Renal cortex interstitium (tissue), 11 donors: ENCODE measurements around the gene APP. TPM values are rescaled to one million over a fixed set of nuclear protein-coding genes. Genes with fewer than 3 reads are reported as not detected.
A peak's percentile ranks its signal among the peaks of the same experiment; 100 is the strongest.
"Not testable (repeated sequence)": the region's sequence is repeated elsewhere in the genome, so short reads cannot be mapped to it uniquely, and the experiment has no call there.

Experiments used
- DNase-seq, 11 donors: peaks; one replicate each; pipeline ENCODE4 v3.0.0-alpha.2; 2013; ENCODE audit warnings: low read depth in 9 of 11, low spot score in 4 of 11; ENCODE audit errors: extremely low read depth in 1 of 11
- polyA plus RNA-seq, 3 donors: library from polyadenylated mRNA; unstranded; fragments of 120-200 nt; gene quantifications; one replicate each; pipeline ENCODE4 v1.2.1, GENCODE V29; 2013; ENCODE audit not compliant: insufficient read length in 3 of 3

Gene APP
- polyA plus RNA-seq, 3 donors, result 826 to 910 (median 861) TPM

DNA sequence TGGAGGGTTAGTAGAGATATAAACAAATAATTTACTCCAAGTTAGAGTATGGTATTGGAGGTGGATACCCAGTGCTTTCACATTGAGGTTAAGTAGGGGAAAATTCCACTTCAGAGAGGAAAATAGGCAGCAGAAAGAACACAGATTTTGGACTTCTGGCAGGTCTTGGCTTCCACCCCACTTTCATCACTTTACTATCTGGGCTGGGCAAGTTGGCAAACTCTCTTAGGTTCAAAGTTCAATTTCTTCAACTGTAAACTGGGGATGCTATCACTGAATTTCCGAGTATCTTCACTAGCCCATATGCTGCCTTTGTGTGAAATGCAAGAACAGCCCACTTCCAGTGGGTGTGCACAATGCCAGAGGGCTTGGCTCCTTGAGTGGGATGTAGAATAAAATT lies 220.9 kb downstream of the APP start:
- DNase-seq, result no peak

DNA sequence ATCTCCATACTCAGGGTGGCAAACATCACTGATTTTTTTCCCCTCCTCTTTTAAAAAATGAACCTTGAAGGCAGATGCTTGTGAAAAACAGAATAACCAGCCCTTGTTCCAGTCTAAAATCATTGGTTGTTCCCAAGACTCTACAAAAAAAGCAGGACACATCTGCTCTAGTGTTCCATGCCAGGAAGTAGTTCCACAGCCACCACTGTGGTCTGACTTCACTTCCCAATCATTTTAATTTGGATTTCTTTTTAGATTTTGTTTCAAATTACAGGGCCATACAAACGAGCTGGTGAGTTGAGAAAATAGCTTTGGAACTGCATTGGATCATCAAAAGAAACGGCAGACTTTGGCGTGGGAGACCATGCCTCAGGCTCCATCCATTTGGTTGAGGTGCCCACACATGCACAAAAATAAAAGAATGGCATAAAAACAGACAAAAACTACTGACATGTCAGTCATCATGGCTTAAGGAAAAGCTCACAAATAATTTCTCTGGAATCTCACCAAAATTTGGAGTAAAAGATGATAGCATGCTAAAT lies 225.8 kb downstream of the APP start:
- no peak for DNase-seq

DNA sequence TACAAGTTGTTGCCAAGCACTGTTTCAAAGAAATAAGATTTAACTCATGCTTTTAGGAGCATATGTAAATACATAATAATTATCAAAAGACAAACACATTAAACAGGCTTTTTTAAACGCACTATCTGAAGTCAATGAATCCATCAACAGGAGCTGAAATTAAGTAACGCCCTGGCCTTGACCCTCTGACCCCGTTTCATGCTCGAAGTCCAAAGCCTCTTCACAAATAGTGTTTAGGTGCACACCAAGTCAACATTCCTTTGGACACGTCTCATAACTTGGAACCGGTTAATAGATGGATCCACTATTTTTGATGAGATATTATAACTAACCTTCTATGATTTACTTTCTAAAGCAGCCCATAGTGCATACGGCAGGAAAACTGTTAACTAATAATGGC lies 226.5 kb downstream of the APP start:
- DNase-seq, result no peak

DNA sequence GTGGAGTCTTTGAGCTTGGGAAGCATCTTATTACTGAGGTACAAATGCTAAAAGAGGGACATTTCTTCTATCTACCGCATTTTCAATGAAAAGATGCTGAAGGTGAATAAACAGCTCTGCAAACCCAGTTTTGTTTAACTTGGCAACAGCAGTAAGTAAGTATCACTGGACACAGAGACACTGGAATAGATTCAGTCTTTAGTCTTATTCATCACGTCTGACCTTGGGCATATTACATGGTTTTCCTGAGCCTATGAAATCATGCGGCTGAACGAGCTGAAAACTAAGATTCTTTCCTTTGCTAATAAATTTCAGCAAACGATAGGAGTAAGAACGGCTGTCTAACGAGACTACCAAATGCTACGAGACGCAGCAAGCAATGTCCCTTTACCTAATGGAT lies 228.4 kb downstream of the APP start:
- no peak for DNase-seq

DNA sequence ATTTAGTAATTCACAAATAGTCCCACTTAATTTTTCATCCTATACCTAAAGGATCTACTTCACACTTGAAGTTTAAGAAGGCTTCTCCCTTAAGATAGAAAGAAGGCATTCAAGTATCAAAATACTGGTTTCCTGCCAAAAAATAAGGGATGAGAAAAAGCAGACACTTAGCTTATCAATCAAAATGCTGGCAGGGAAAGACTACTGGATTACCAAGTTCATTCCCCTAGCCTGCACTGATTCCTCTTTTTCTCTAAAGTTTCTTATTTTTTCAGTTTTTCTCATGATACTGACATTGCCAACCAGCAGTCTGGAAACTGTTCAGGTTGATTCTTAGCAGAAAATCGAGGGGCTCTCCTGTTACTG lies 231.2 kb downstream of the APP start:
- DNase-seq, result no peak

DNA sequence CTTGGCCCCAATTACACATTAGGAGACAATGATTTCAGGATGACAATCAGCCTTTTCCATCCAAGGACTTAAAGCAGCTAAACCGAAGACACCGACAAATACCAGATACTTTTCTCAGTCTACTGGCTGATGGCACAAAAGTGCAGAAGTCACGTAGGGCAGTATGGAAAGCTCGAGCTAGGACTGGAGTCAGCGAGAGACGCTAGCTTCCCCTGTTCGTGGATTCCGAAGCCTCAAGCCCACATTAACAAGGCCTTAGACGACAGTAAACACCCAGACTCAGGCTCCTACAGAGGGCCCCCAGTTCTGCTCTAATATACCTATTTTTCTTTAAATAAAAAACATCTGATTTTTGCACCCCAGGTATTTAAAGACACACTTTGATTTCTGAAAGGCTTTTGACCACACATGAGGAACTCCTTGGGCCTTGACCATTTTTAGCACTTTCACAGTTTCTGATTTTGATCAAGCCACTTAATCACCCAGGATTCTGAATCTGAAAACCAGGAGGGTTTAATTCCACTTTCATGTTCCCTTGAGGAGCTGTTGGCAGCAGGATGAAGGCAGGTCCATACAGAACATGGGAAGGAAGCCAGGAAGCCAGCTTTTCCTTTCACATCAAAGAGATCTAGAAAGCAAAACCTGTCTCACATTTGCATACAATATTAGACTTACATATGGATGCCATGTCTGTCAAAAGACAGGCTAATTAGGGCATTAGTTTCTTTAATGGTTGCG lies 231.7 kb downstream of the APP start:
- DNase-seq, result no peak

DNA sequence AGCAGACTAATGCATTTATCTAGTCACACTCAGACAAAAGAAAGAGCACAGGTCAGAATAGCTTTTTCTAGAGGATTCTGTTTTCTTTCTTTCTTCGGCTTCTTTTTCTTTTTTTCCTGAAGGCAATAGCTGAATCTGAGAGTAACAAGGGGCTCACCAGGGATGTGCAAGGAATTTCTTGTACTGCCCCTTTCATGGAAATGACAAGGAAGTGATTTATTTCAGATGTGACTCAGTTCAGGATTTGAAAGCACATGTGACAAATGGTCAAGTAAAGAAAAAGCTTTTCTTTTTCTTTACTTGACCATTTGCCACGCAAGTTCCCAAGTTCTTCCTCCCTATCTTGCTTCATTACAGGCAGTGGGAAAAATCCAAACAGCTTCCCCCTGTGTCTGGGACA lies 233.8 kb downstream of the APP start:
- no peak for DNase-seq

DNA sequence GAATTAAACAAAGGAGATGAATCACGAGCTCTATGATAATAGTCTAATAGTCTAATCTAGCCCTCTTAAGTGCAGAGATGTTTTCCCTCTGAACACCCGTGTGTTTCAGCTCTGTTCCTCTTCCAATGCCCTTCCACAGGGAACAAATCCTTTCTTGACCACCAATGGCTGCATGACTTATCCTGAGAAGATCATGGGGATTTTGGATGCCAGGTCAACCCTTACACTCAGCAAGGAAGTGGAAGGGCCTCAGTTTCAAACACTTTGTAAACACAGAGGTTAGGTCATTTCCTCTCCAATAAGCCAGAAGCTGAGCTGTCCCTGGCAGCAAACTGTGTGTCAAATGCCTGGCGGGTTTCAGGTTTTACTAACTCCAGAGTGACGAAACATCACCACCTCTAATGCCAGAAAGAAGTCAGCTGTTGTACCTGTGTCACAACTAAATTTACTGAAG lies 235.8 kb downstream of the APP start:
- DNase-seq, result peak in 8 of 11 donors; percentile 7 to 41 (median 24)

DNA sequence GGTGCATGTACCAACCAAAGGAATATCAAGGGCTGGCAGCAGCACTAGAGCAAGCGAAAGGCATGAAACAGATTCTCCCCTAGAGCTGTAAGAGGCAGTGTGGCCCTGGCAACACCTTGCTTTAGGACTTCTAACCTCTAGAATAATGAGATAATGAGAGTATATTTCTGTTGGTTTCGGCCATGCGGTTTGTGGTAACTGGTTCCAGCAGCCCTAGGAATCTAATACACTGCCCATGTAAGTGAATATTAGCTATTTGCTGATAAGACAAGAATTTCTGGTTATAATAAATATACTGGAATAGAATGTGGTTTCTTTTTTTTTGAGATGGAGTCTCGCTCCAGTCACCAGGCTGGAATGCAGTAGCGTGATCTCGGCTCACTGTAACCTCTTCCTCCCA lies 236.4 kb downstream of the APP start:
- DNase-seq, result no peak

DNA sequence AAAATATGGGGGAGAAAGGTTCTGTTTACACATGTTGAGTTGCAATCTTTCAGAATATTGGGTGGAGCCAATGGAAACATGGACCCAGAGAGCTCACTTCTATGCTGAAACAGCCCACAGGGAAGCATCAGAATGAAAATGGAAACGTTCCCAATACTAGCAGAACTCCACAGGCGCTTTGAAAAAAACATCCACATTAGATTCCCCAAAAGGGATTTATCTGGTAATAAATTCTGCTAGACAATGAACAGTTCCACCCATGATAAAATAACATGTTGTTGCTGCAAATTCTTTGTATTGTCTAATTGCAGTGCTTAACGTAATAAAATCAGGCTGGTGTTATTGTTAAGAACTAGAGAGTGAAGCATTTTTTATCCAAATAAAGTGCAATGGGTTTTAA lies 238.8 kb downstream of the APP start:
- DNase-seq, result no peak

DNA sequence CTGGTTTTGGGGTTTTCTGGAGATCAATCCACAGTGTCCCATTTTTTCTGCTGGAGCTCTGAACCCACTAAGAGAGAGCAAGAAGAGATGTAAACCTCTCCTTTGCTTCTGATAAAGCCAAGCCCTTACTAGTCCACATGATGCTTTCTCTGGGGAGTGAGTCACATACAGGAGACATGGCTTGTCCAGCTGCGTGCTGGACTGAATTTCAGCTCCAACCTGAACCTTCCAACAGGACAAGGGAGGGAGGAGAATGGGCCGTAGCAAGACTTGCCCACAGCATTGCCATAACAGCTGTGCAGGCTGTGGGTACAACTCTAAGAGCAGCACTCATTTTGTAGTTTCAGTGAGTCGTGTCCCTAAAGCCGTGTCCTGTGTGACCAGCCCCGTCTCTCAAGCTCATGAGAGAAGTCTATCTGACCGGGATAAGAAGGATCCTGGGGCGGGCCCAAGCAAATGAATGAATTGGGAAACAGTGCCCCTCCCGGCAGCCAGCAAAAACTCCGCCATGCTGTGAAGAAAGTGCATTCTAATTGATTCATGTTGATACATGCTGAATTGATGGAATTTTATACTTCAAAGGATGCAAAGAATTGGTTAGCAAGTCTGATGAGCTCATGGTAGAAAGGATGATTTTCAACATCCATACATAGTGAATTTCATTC lies 240.6 kb downstream of the APP start:
- no peak for DNase-seq

DNA sequence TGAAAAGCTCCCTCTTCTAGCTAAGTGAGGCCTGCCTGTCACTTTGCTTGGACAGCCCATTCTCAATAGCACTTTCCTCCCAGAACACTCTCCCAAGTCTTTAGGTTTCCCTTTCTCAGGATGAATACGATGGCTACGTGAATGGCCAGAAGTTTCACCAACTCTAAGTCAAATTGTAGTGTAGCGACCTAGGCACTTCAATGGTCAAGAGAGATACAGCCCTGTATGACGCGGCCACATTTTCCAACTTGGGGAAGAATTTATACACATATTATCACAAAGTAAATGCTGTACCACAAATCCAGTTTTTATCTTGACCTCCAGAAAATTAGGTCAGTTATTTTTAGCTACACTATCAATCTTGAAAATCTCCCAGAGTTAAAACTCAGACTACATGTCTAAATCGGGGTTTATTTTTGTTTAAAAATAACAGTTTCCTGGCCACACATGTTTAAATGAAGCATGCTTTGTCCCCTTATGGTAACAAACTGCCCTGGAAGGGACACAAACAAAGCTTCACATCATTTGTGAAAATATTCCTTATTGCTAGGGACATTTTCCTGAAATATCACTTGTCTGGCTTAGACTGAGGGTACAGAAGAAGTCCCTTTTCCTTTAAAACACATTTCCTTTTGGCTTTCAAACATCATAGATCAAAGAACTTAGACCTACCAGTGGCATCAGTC lies 243.2 kb downstream of the APP start:
- no peak for DNase-seq

DNA sequence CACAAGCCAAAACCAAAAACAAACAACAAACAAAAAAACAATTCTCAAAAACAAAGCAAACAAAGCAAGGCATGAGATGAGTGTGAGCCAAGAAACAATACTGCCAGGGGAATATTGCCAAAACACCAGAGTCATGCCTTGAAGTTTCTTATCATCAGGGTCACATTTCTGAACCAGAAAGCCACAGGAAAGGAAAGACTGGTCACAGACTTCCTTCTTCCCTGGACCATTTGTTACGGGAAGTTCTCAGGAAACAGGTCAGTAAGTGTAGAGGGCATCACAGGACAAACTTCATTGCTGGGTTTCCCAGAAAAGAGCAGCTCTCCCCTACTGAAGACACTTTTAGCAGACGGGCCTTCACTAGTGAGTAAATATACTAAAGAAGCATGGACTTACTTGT lies 244.6 kb downstream of the APP start:
- DNase-seq, result peak in 1 of 11 donors; percentile 31

DNA sequence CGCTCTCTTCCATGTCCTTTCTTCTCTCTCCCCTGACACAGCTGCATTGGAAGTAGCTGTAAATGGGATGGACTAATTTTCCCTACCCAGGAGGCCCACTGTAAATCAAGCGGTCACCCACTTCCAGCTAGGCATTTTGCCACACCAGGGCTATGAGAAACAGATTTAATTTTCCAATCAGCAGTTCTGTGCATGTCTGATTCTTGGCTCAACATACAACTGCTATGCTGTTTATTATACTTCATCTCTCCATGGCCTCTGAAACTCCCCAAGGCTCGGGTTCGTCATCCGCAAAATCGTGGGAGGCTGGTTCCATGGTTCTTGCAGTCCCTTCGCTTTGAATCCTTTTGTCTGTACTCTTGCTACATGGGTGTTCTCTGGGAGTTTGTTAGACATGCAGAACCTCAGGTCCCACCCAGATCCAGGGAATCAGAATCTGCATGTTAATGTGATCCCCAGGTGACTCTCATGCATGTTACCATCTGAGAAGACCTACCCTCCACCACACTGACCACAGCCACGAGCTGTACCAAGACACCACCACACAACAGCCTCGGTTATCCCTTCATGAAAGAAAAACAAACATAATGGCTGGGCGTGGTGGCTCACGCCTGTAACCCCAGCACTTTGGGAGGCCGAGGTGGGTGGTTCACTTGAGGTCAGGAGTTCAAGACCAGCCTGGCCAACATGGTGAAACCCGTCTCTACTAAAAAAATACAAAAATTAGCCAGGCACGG lies 245.3 kb downstream of the APP start:
- no peak for DNase-seq

DNA sequence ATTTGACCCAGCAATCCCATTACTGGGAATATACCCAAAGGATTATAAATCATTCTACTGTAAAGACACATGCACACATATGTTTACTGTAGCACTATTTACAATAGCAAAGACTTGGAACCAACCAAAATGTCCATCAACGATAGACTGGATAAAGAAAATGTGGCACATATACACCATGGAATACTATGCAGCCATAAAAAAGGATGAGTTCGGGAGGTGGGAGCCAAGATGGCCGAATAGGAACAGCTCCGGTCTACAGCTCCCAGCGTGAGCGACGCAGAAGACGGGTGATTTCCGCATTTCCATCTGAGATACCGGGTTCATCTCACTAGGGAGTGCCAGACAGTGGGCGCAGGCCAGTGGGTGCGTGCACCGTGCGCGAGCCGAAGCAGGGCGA lies 252.4 kb downstream of the APP start:
- DNase-seq, result not testable (repeated sequence)

DNA sequence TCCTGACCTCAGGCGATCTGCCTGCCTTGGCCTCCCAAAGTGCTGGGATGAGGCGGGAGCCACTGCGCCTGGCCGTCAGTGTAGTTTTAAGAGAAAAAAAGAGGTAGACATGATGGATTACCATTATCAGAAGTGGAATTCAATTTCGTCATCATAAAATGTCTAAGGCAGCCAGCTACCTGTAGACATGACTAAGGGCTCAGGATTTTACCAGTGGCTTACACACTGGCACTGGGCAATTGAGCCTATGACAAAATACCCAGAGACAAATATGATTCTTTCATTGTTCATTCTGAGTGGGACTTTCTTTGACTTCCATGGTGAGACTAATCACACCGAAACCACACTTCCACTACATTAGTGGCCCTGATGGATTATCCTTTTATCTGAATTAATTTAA lies 254.3 kb downstream of the APP start:
- DNase-seq, result no peak

DNA sequence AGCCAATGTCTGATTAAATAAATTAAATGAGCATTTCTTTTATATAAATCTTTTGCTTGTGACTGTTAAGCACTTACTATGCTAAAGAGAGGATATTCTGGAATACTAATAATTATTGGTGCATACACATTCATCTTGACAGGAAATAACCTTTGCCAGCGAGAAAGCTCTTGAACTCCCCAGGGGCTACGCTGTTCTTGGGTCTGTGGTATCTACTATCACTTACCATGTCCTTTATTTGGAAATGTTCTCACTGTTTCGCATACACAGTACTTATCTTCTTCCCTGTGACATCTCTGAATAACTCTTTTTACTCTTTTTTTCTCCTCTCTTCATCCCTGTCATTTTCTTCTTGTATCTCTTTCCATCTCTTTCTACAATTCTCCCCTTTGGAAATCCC lies 257.1 kb downstream of the APP start:
- no peak for DNase-seq

DNA sequence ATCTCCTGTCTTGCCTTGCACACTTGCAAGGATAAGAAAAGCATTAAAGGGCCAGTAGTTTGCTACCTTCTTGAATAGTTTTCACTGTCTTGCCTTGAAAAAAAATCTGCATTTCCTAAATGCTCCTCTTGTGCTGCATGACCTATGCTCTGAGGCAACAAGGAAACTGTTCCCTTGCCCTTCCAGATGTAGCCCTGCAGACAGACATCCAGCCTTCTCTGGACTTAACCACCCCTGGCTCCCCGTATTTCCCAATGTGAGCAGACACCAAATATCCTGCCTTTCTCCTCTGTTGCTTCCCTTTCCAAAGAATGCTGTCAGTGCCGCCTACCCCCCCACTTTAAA lies 258.2 kb downstream of the APP start:
- no peak for DNase-seq

DNA sequence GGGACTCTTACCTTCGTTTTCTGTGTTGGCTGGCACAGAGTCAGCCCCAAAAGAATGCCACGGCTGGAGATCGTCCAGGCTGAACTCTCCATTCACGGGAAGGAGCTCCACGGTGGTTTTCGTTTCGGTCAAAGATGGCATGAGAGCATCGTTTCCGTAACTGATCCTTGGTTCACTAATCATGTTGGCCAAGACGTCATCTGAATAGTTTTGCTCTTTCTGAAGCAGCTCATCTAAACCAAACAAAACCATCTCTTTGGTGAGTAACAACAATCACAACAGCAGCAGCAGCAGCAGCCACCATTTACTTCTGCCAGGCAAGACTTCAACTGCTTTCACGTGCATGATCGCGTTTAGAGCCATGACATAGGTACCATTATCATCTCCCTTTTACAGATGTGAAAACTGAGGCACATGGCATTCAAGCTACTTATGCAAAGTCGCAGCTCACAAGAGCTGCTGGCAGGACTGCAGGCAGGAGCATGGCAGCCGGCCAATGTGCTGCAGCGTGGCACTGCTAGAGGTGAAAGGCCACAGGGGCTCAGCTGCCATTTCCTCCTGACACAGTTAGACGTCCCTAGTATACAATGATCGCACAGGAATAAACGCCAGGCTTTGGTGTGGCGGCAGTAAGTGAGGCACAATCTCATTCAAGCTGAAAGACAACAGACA lies 258.7 kb downstream of the APP start:
- DNase-seq, result no peak
